Sigmoid colon (tissue), 4 donors: ENCODE measurements around the gene MAFF.

Experiments
- CTCF ChIP-seq, 4 experiments: fragments of 450-650 bp in 3 of 4; fragments of 200-600 bp in 1 of 4; IDR thresholded peaks; one replicate each; pipeline ENCODE4 v1.5.1; 2016 to 2019; ENCODE audit warnings: antibody characterized with exemption in 4 of 4, mild to moderate bottlenecking in 3 of 4, moderate library complexity in 2 of 4
- EP300 ChIP-seq, 4 donors: sonication (generic); formaldehyde crosslinking; IDR thresholded peaks; one replicate each; pipeline ENCODE4 v1.6.1; 2017; ENCODE audit warnings: antibody characterized with exemption in 4 of 4
- POLR2AphosphoS5 ChIP-seq, 4 donors: sonication (generic); formaldehyde crosslinking; IDR thresholded peaks; one replicate each; pipeline ENCODE4 v1.6.1; 2017; ENCODE audit warnings: antibody characterized with exemption in 4 of 4

GRCh38 chr22:38235240-38235850 lies 33.6 kb downstream of the MAFF start:
- TF ChIP-seq CTCF (IDR thresholded peaks at IDR 0.05) (no peak), POLR2AphosphoS5 (IDR thresholded peaks at IDR 0.05) (no peak), EP300 (IDR thresholded peaks at IDR 0.05) (no peak)
